ENCODE results near the gene NUAK2.

GRCh38 chr1:205271745-205272144, 49.8 kb downstream of the NUAK2 start:
- TF ChIP-seq CTCF (IDR thresholded peaks at IDR 0.05) (no peak), POLR2A (IDR thresholded peaks at IDR 0.05) (no peak)
